GM12878 (cell line): ENCODE data around the gene TGFB3. TPM values are rescaled to one million over a fixed set of nuclear protein-coding genes. Genes with fewer than 3 reads are reported as not detected.

Source experiments
- ATAC-seq: fragments of 200-7000 bp; cut with Tn5 transposase; 3 replicates; pipeline ENCODE4 v1.9.1; 2020; ENCODE audit warnings: mild to moderate bottlenecking, moderate library complexity
- BruUV-seq: library from RNA; stranded (reverse); fragments of 400-500 nt; replicated peaks from 2 replicates; lab custom pipeline; 2021; lab: Mats Ljungman, UMichigan
- CTCF ChIA-PET: fragments of 300-600 bp; sonication (Branson Sonifier 250); formaldehyde crosslinking; extraction: SDS; loops from one replicate; lab custom pipeline; 2021; ENCODE audit warnings: inconsistent platforms; lab: Yijun Ruan, JAX
- POLR2A ChIA-PET: fragments of 350-600 bp; formaldehyde crosslinking; extraction: SDS; loops from one replicate; lab custom pipeline; 2021; ENCODE audit warnings: inconsistent platforms; lab: Charles Lee
- RAD21 ChIA-PET: fragments of 300-600 bp; sonication (Branson Sonifier 250); formaldehyde crosslinking; loops from one replicate; lab custom pipeline; 2023; ENCODE audit warnings: antibody characterized with exemption; ENCODE audit not compliant: unreplicated experiment; lab: Charles Lee
- SMC1A ChIA-PET: fragments of 300-600 bp; sonication (Branson Sonifier 250); formaldehyde crosslinking; loops from one replicate; lab custom pipeline; 2023; ENCODE audit not compliant: unreplicated experiment, uncharacterized antibody; lab: Charles Lee
- DNase-seq: peaks from one replicate; pipeline ENCODE4 v3.0.0-alpha.2; 2011; ENCODE audit warnings: low read depth, low spot score
- FAIRE-seq: peaks from 3 replicates; lab custom pipeline; 2011; peaks lifted over from hg19 to GRCh38; lab: Jason Lieb, UNC
- H2AFZ ChIP-seq: 2 replicates; pipeline ENCODE4 v1.6.0; 2011; ENCODE audit warnings: low read depth, low read length, control low read depth; ENCODE audit not compliant: control insufficient read depth
- H3K27ac ChIP-seq: 2 replicates; pipeline ENCODE4 v1.5.1; 2011; ENCODE audit warnings: control low read depth; ENCODE audit not compliant: control insufficient read depth, insufficient read depth
- H3K27me3 ChIP-seq, 2 experiments: replicated peaks in 1 of 2; 2 replicates each; pipeline versions ENCODE4 v1.6.0 to v1.6.1; 2011; ENCODE audit warnings: low read length in 1 of 2; ENCODE audit not compliant: control insufficient read depth in 2 of 2, insufficient read depth in 2 of 2
- H3K36me3 ChIP-seq, 2 experiments: 2 replicates each; pipeline ENCODE4 v1.5.1; 2011; ENCODE audit warnings: low read length in 1 of 2; ENCODE audit not compliant: control insufficient read depth in 2 of 2, insufficient read depth in 2 of 2
- H3K4me1 ChIP-seq: 2 replicates; pipeline ENCODE4 v1.6.1; 2011; ENCODE audit warnings: mild to moderate bottlenecking, low read length, moderate library complexity, mixed read lengths; ENCODE audit not compliant: control insufficient read depth, insufficient read depth
- H3K4me2 ChIP-seq: 2 replicates; pipeline ENCODE4 v1.6.0; 2011; ENCODE audit warnings: control low read depth; ENCODE audit not compliant: control insufficient read depth, insufficient read depth
- H3K4me3 ChIP-seq: fragments of 200-600 bp; sonication (generic); 2 replicates; pipeline ENCODE4 v1.5.1; 2016
- H3K79me2 ChIP-seq: 2 replicates; pipeline ENCODE4 v1.6.0; 2011; ENCODE audit warnings: low read length; ENCODE audit not compliant: control insufficient read depth, insufficient read depth
- H3K9ac ChIP-seq: 2 replicates; pipeline ENCODE4 v1.8.0; 2011; ENCODE audit warnings: low read length, control low read depth, mixed read lengths; ENCODE audit not compliant: control insufficient read depth, insufficient read depth
- H3K9me3 ChIP-seq: replicated peaks from 3 replicates; pipeline ENCODE4 v1.5.1; 2011; ENCODE audit warnings: mild to moderate bottlenecking, low read length; ENCODE audit not compliant: control insufficient read depth, insufficient read depth
- H4K20me1 ChIP-seq: 2 replicates; pipeline ENCODE4 v1.6.0; 2011; ENCODE audit not compliant: control insufficient read depth, insufficient read depth
- ETV6 ChIP-seq, 2 experiments: fragments of 450-650 bp in 1 of 2; IDR thresholded peaks in 1 of 2; conservative IDR thresholded peaks in 1 of 2; 2 replicates each; pipeline ENCODE4 v1.6.1; 2014; ENCODE audit warnings: antibody characterized with exemption in 1 of 2, borderline replicate concordance in 1 of 2, low read depth in 1 of 2, mild to moderate bottlenecking in 1 of 2, moderate library complexity in 1 of 2
- NRF1 ChIP-seq: conservative IDR thresholded peaks from 2 replicates; pipeline ENCODE4 v1.6.1; 2011; ENCODE audit warnings: mild to moderate bottlenecking, low read depth, low read length, improper control_type of control experiment
- PML ChIP-seq: IDR thresholded peaks from 2 replicates; pipeline ENCODE4 v1.6.1; 2012; ENCODE audit warnings: low read length, inconsistent platforms
- RCOR1 ChIP-seq: conservative IDR thresholded peaks from 2 replicates; pipeline ENCODE4 v1.6.1; 2012; ENCODE audit warnings: low read depth, low read length, improper control_type of control experiment
- WGBS: methylation state at CpG from one replicate; pipeline ENCODE4 v1.1.6; 2016; ENCODE audit warnings: low lambda C conversion rate; ENCODE audit not compliant: insufficient replicate concordance, insufficient coverage; ENCODE audit errors: missing lambda C conversion rate; 5-methylcytosine and 5-hydroxymethylcytosine counted together
- in situ Hi-C: fragments of 300-500 bp; cut with MboI; formaldehyde crosslinking; loops from 9 replicates; pipeline ENCODE4 v1.14.3; 2018; ENCODE audit warnings: mixed read lengths
- intact Hi-C: fragments of 100-400 bp; cut with micrococcal nuclease; formaldehyde crosslinking; loops from one replicate; pipeline ENCODE4 v1.14.2; 2022; ENCODE audit not compliant: unreplicated experiment
- polyA plus RNA-seq, 11 experiments: library from polyadenylated mRNA; depleted of rRNA in 4 of 11; unstranded in 6 of 11; stranded (reverse) in 5 of 11; fragments of >200 nt; fragmentation: Nextera tagmentation in 4 of 11; fragmentation: Illumina TruSeq in 1 of 11; extraction: Ambion mirVana in 4 of 11; extraction: Trizol in 1 of 11; gene quantifications; 1 replicate in 1 of 11; 2 replicates in 10 of 11; pipeline versions ENCODE4 v1.2.1 to v1.2.3, GENCODE V29; 2011 to 2016; ENCODE audit warnings: inconsistent platforms in 2 of 11, missing spikeins in 2 of 11, low read depth in 1 of 11
- total RNA-seq, 4 experiments: library from RNA; depleted of rRNA in 3 of 4; stranded (reverse); fragments of >200 nt in 3 of 4; fragmentation: Illumina TruSeq in 1 of 4; extraction: Trizol in 1 of 4; gene quantifications; 2 replicates each; pipeline versions ENCODE4 v1.2.1 to v1.2.3, GENCODE V29; 2013 to 2021
- TF ChIP-seq, protein P1 (sequence below), 3 experiments: IDR thresholded peaks in 2 of 3; conservative IDR thresholded peaks in 1 of 3; 2 replicates each; pipeline ENCODE4 v1.5.1; 2011; ENCODE audit warnings: low read depth in 3 of 3, low read length in 3 of 3, mild to moderate bottlenecking in 3 of 3, control low read depth in 2 of 3, moderate library complexity in 2 of 3, inconsistent platforms in 1 of 3, mixed read lengths in 1 of 3; ENCODE audit not compliant: control insufficient read depth in 2 of 3, insufficient read depth in 1 of 3; ENCODE audit errors: extremely low read depth in 1 of 3
- TF ChIP-seq, protein P2 (sequence below): IDR thresholded peaks from 2 replicates; pipeline ENCODE4 v1.6.1; 2012; ENCODE audit warnings: low read depth, low read length, improper control_type of control experiment
- TF ChIP-seq, protein P3 (sequence below): fragments of 150-350 bp; IDR thresholded peaks from 2 replicates; pipeline ENCODE4 v1.6.1; 2014; ENCODE audit warnings: mild to moderate bottlenecking, low read depth, low read length
- TF ChIP-seq, protein P4 (sequence below): fragments of 450-650 bp; IDR thresholded peaks from 2 replicates; pipeline ENCODE4 v1.6.1; 2016; ENCODE audit warnings: mild to moderate bottlenecking, moderate library complexity, borderline replicate concordance

Gene TGFB3
- total and polyA plus RNA-seq, 10 of the 15 experiments (the other 5 are each of a cell fraction or from before 2014, with no cell fraction given): 0.27 to 2.6 (median 0.82) TPM

DNA sequence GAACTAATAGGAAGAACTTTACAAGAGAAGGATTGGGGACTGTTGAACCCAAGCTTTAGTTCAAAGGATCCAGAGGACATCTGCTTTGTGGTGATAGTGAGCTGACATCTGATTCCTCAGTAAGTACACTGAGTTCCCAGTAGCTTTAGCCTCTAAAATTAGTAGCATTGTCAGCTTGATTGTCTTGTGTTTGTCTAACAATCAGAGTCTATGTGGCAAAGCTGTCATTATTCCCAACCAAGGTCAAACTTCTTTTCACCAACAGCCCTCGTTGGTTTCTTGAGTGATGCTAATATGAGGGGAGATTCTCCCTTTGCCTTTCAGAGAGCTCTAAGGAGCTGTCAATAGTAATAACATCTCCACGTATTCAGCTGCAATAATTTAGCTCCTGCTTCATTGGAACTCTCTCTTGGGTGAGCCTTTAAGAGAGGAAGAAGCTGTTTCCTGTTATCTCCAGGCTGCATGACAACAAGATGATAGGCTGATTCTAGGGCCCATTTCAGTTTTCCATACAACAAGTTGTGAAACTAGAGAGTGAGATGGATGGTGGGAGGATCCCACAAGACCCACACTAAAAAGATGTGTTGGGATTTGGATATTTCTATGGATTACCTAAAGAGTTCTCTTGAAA lies 46.7 kb downstream of the TGFB3 start:
- TF ChIP-seq, protein P1, sequence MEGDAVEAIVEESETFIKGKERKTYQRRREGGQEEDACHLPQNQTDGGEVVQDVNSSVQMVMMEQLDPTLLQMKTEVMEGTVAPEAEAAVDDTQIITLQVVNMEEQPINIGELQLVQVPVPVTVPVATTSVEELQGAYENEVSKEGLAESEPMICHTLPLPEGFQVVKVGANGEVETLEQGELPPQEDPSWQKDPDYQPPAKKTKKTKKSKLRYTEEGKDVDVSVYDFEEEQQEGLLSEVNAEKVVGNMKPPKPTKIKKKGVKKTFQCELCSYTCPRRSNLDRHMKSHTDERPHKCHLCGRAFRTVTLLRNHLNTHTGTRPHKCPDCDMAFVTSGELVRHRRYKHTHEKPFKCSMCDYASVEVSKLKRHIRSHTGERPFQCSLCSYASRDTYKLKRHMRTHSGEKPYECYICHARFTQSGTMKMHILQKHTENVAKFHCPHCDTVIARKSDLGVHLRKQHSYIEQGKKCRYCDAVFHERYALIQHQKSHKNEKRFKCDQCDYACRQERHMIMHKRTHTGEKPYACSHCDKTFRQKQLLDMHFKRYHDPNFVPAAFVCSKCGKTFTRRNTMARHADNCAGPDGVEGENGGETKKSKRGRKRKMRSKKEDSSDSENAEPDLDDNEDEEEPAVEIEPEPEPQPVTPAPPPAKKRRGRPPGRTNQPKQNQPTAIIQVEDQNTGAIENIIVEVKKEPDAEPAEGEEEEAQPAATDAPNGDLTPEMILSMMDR (IDR thresholded peaks at IDR 0.05 in 2 of 3, conservative IDR thresholded peaks at IDR 0.05 in 1 of 3; ENCODE audit: control insufficient read depth in 2 of 3, extremely low read depth in 1 of 3, insufficient read depth in 1 of 3, low read depth in 3 of 3, low read length in 3 of 3): no peak
- TF ChIP-seq RCOR1: no peak
- TF ChIP-seq, protein P2, sequence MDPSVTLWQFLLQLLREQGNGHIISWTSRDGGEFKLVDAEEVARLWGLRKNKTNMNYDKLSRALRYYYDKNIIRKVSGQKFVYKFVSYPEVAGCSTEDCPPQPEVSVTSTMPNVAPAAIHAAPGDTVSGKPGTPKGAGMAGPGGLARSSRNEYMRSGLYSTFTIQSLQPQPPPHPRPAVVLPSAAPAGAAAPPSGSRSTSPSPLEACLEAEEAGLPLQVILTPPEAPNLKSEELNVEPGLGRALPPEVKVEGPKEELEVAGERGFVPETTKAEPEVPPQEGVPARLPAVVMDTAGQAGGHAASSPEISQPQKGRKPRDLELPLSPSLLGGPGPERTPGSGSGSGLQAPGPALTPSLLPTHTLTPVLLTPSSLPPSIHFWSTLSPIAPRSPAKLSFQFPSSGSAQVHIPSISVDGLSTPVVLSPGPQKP: no peak
- TF ChIP-seq, protein P3, sequence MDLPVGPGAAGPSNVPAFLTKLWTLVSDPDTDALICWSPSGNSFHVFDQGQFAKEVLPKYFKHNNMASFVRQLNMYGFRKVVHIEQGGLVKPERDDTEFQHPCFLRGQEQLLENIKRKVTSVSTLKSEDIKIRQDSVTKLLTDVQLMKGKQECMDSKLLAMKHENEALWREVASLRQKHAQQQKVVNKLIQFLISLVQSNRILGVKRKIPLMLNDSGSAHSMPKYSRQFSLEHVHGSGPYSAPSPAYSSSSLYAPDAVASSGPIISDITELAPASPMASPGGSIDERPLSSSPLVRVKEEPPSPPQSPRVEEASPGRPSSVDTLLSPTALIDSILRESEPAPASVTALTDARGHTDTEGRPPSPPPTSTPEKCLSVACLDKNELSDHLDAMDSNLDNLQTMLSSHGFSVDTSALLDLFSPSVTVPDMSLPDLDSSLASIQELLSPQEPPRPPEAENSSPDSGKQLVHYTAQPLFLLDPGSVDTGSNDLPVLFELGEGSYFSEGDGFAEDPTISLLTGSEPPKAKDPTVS: no peak
- no peak for TF ChIP-seq PML
- no peak for TF ChIP-seq ETV6 (conservative IDR thresholded peaks at IDR 0.05 in 1 of 2, IDR thresholded peaks at IDR 0.05 in 1 of 2; ENCODE audit: borderline replicate concordance in 1 of 2, low read depth in 1 of 2)
- TF ChIP-seq NRF1: no peak
- TF ChIP-seq, protein P4, sequence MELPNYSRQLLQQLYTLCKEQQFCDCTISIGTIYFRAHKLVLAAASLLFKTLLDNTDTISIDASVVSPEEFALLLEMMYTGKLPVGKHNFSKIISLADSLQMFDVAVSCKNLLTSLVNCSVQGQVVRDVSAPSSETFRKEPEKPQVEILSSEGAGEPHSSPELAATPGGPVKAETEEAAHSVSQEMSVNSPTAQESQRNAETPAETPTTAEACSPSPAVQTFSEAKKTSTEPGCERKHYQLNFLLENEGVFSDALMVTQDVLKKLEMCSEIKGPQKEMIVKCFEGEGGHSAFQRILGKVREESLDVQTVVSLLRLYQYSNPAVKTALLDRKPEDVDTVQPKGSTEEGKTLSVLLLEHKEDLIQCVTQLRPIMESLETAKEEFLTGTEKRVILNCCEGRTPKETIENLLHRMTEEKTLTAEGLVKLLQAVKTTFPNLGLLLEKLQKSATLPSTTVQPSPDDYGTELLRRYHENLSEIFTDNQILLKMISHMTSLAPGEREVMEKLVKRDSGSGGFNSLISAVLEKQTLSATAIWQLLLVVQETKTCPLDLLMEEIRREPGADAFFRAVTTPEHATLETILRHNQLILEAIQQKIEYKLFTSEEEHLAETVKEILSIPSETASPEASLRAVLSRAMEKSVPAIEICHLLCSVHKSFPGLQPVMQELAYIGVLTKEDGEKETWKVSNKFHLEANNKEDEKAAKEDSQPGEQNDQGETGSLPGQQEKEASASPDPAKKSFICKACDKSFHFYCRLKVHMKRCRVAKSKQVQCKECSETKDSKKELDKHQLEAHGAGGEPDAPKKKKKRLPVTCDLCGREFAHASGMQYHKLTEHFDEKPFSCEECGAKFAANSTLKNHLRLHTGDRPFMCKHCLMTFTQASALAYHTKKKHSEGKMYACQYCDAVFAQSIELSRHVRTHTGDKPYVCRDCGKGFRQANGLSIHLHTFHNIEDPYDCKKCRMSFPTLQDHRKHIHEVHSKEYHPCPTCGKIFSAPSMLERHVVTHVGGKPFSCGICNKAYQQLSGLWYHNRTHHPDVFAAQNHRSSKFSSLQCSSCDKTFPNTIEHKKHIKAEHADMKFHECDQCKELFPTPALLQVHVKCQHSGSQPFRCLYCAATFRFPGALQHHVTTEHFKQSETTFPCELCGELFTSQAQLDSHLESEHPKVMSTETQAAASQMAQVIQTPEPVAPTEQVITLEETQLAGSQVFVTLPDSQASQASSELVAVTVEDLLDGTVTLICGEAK: no peak
- intact Hi-C loops (no loop called here), in situ Hi-C loops (no loop called here)
- no peak overlapping the region for H2AFZ ChIP-seq
- no peak overlapping the region for H3K4me3 ChIP-seq
- RAD21 ChIA-PET: interaction anchor here (0.8 to 1.3 kb wide), 3 partner anchors 25 to 48 kb away, joined by 3 to 4 read pairs (median 3); no protein-coding TSS in a partner anchor
- H3K9me3 ChIP-seq: no peaks in the 10 kb centered on the region
- BruUV-seq: no TSS peak
- no peaks in the 10 kb centered on the region for H4K20me1 ChIP-seq
- no peak overlapping the region for H3K9ac ChIP-seq
- H3K4me1 ChIP-seq: no peaks in the 10 kb centered on the region
- FAIRE-seq: no peak
- H3K4me2 ChIP-seq: no peak overlapping the region
- ATAC-seq: no peak
- POLR2A ChIA-PET: no interaction called here
- WGBS: 43% methylated on average over 2 of the region's 2 CpGs
- H3K27me3 ChIP-seq: no peaks in the 10 kb centered on the region
- SMC1A ChIA-PET: interaction anchor here (1.0 to 2.0 kb wide), 5 partner anchors 9 to 226 kb away, joined by 3 to 7 read pairs (median 5); partner anchors contain the start of gene TGFB3
- H3K79me2 ChIP-seq: no peaks in the 10 kb centered on the region
- no peak for DNase-seq
- CTCF ChIA-PET: interaction anchor here (0.7 to 1.3 kb wide), 5 partner anchors 22 to 226 kb away, joined by 3 to 6 read pairs (median 3); no protein-coding TSS in a partner anchor
- H3K36me3 ChIP-seq: no peaks in the 10 kb centered on the region
- H3K27ac ChIP-seq: no peak overlapping the region
